RWPE1 (cell line): ENCODE measurements around the gene SNTG2.

Experiments
- CTCF ChIA-PET: fragments of 350-600 bp; sonication (Branson Sonifier 250); formaldehyde crosslinking; extraction: SDS; loops from one replicate; lab custom pipeline; 2021; lab: Yijun Ruan, JAX
- POLR2A ChIA-PET: fragments of 400-600 bp; formaldehyde crosslinking; extraction: SDS; loops from one replicate; lab custom pipeline; 2020; ENCODE audit warnings: antibody characterized with exemption; ENCODE audit not compliant: low non-redundant PET; lab: Yijun Ruan, JAX
- DNase-seq: peaks from one replicate; pipeline ENCODE4 v3.0.0; 2012; ENCODE audit warnings: low spot score
- H3K27ac ChIP-seq: fragments of 450-650 bp; 2 replicates; pipeline ENCODE4 v1.5.1; 2017
- TF ChIP-seq, protein P1 (sequence below): fragments of 450-650 bp; conservative IDR thresholded peaks from 2 replicates; pipeline ENCODE4 v1.5.1; 2017; ENCODE audit warnings: low read depth, mild to moderate bottlenecking

The SNTG2 gene

DNA sequence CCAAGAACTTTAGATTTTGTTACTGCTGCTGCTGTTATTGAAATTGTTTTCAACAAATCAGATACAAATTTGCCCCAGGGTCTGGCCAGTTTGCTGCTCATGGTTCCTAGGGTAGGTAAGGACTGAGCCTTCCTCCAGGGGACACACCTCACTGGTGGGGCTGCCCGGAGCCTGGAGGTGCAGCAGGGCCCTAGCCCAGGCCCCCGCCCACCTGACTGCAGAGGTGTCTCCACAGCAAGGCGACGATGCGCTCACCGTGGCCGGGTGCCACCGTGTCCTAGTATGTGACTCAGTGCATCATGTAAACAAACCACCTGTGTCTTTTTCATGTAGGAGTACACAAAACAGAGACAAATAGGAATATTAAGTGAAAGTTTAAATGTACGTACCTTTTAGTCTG, 309.1 kb downstream of the SNTG2 start:
- no peak overlapping the region for H3K27ac ChIP-seq
- TF ChIP-seq, protein P1, sequence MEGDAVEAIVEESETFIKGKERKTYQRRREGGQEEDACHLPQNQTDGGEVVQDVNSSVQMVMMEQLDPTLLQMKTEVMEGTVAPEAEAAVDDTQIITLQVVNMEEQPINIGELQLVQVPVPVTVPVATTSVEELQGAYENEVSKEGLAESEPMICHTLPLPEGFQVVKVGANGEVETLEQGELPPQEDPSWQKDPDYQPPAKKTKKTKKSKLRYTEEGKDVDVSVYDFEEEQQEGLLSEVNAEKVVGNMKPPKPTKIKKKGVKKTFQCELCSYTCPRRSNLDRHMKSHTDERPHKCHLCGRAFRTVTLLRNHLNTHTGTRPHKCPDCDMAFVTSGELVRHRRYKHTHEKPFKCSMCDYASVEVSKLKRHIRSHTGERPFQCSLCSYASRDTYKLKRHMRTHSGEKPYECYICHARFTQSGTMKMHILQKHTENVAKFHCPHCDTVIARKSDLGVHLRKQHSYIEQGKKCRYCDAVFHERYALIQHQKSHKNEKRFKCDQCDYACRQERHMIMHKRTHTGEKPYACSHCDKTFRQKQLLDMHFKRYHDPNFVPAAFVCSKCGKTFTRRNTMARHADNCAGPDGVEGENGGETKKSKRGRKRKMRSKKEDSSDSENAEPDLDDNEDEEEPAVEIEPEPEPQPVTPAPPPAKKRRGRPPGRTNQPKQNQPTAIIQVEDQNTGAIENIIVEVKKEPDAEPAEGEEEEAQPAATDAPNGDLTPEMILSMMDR = no peak
- no peak for DNase-seq
- CTCF ChIA-PET = no interaction called here
- POLR2A ChIA-PET = no interaction called here

DNA sequence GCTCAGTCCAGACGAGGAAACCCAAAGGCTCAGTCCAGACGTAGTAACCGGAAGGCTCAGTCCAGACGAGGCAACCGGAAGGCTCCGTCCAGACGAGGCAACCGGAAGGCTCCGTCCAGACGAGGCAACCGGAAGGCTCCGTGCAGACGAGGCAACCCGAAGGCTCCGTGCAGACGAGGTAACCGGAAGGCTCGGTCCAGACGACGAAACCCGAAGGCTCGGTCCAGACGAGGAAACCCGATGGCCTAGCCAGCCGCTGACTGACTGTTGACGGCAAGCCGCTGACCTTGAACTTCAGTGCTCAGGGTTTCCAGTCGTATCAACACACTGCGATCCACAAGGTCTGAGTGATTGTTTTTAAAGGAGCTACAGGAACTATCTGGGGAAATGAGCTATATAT, 312.0 kb downstream of the SNTG2 start:
- TF ChIP-seq, protein P1 = no peak
- POLR2A ChIA-PET = no interaction called here
- no peak for DNase-seq
- CTCF ChIA-PET = interaction anchor here (0.6 kb wide), 1 partner anchor 288 kb away, joined by 3 read pairs; no protein-coding TSS in a partner anchor
- no peak overlapping the region for H3K27ac ChIP-seq

DNA sequence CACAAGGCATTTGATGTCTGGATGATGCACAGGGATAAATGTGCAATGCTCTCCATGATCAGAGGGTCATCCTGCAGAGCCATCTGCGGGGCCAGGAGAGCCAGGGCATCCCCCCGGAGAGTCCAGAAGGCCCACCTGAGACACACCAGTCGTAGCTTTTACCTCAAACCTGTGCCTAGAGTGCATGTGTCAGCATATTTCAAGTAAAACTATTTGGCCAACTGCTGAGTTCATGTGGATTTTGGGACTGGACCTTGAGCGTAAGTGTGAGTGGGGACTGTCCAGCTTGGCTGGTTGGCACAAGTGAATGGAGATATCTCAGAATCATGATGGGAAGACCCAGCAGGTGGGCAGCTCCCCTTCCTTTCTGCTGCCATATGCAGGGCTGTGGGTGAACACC, 314.8 kb downstream of the SNTG2 start:
- POLR2A ChIA-PET = no interaction called here
- CTCF ChIA-PET = no interaction called here
- no peak overlapping the region for H3K27ac ChIP-seq
- DNase-seq = no peak
- TF ChIP-seq, protein P1 = no peak

DNA sequence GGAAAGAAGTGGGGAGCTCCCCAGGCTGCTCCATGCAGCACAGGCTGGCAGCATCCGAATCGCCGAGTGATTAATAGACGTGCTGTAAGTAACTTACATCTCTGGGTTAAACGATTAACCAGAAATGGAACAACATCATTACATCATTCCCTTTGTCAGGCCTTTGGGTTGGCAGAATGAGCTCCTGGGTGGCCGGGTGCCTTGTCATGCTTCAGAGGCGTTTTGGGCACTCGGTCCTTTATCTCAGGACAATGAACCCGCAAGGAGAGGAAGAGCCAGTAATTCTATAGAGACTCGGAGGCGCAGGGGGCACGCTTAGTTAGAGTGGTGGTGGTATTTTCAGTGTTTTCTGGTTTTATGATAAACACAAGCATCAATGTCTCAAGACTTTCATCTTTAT, 315.7 kb downstream of the SNTG2 start:
- no peak overlapping the region for H3K27ac ChIP-seq
- TF ChIP-seq, protein P1 = no peak
- no peak for DNase-seq
- ChIA-PET CTCF (no interaction called here), POLR2A (interaction anchor here (0.7 kb wide), 1 partner anchor 1060 kb away, joined by 3 read pairs; no protein-coding TSS in a partner anchor)

DNA sequence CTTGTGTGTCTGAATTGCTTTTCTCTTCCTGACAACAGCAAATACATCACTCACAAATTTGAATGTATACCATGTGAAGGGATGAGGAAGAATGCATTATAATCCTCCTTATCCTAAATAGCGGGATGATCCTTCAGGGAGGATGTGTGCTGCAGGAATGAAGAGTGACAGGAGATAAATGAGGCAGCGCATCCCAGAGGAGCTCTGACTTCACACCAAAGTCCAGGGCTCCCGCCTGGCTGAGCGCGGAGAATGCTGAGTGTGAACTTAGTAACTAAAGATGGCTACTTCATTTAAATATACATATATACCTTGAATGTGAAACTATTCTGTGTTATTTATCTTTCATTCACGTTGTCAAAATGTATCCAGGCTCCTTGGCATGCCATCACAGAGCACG, 317.4 kb downstream of the SNTG2 start:
- no peak for DNase-seq
- no peak overlapping the region for H3K27ac ChIP-seq
- POLR2A ChIA-PET = no interaction called here
- CTCF ChIA-PET = no interaction called here
- TF ChIP-seq, protein P1 = no peak

DNA sequence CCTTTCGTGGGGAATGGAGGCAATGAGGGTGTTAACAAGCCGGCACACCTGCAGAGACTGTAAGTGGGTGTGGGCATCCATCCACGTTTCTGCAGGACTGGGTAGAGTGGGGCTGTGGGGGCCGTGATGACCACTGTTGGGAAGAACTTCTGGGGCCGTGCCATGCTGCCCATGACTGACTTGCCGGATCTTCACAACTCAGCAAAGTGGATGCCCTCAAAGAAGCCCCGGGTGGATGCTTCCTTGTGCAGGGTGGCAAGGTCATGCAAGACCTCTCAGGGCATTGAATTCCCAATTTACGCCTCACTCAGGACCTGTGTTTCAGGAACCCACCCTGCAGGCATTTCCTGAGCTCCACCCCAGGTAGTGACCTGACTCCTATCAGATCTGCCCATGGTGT, 319.2 kb downstream of the SNTG2 start:
- CTCF ChIA-PET = no interaction called here
- TF ChIP-seq, protein P1 = no peak
- POLR2A ChIA-PET = no interaction called here
- no peak for DNase-seq
- no peak overlapping the region for H3K27ac ChIP-seq

DNA sequence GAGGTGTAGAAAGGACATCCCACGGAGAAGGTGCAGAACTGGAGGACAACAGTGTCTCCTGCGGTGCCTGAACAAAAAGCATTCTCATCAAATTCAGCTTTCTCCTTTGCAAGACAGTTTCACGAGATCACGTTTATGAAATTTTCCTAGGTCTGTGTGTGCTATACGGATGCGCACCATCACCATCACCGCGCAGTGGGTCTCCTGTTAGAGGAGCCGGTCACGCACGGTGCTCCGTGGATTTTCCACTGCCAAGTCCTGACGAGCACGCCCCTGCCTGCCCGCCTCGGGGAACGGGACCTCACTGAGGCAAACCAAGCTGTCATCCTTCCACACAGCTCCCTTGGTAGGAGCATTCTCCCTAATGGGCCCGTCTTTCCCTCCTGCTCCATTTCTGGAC, 322.2 kb downstream of the SNTG2 start:
- ChIA-PET CTCF (no interaction called here), POLR2A (no interaction called here)
- no peak overlapping the region for H3K27ac ChIP-seq
- no peak for DNase-seq
- TF ChIP-seq, protein P1 = no peak
